ENCODE measurements around the gene RTEL1.
A peak's percentile ranks its signal among the peaks of the same experiment; 100 is the strongest.
"Not testable (repeated sequence)": the region's sequence is repeated elsewhere in the genome, so short reads cannot be mapped to it uniquely, and the experiment has no call there.

Gene RTEL1

GRCh38 chr20:63702036-63702665 is 44.0 kb downstream of the RTEL1 start:
- no peak for DNase-seq

GRCh38 chr20:63702751-63703470 is 44.8 kb downstream of the RTEL1 start:
- no peak for DNase-seq

GRCh38 chr20:63703471-63703975 is 45.4 kb downstream of the RTEL1 start:
- no peak for DNase-seq

- DNase-seq, result no peak
Measured at GRCh38 chr20:63703976-63704748, 46.0 kb downstream of the RTEL1 start.

- DNase-seq, result no peak
Measured at GRCh38 chr20:63704749-63705117, 46.6 kb downstream of the RTEL1 start.

GRCh38 chr20:63705232-63706026 is 47.3 kb downstream of the RTEL1 start:
- DNase-seq, result no peak

GRCh38 chr20:63706027-63706695 is 48.0 kb downstream of the RTEL1 start:
- DNase-seq, result no peak

GRCh38 chr20:63706852-63707557 is 48.9 kb downstream of the RTEL1 start:
- DNase-seq, result peak; percentile 79

- peak; percentile 96 for DNase-seq
Measured at GRCh38 chr20:63707558-63708300, 49.6 kb downstream of the RTEL1 start, which contains the start of the genes ARFRP1 and ZGPAT. ARFRP1 (minus strand) TSS chr20:63707976; CDS start chr20:63707091, 885 bp downstream. ZGPAT (plus strand) TSS chr20:63708039; CDS start chr20:63708581, 542 bp downstream.

- DNase-seq, result no peak
Measured at GRCh38 chr20:63708301-63709148, 50.4 kb downstream of the RTEL1 start.

GRCh38 chr20:63709149-63709527 is 51.0 kb downstream of the RTEL1 start:
- DNase-seq, result no peak

- no peak for DNase-seq
Measured at GRCh38 chr20:63711085-63711645, 53.1 kb downstream of the RTEL1 start.

- no peak for DNase-seq
Measured at GRCh38 chr20:63712191-63712590, 54.1 kb downstream of the RTEL1 start.

- DNase-seq, result no peak
Measured at GRCh38 chr20:63714858-63715257, 56.7 kb downstream of the RTEL1 start.

GRCh38 chr20:63718996-63719395 is 60.9 kb downstream of the RTEL1 start:
- no peak for DNase-seq

GRCh38 chr20:63722967-63723622 is 65.0 kb downstream of the RTEL1 start:
- DNase-seq, result not testable (repeated sequence)

- not testable (repeated sequence) for DNase-seq
Measured at GRCh38 chr20:63730189-63730733, 72.1 kb downstream of the RTEL1 start.

- DNase-seq, result no peak
Measured at GRCh38 chr20:63731410-63731809, 73.3 kb downstream of the RTEL1 start.
